DOHH2 (cell line): Measurements from ENCODE around the gene ITGBL1.

Source experiments
- H3F3A ChIP-seq: fragments of 200-600 bp; sonication (generic), shearing (Covaris generic); 2 replicates; pipeline ENCODE4 v1.6.0; 2016; ENCODE audit warnings: antibody characterized with exemption, mild to moderate bottlenecking; ENCODE audit not compliant: control insufficient read depth, insufficient read depth
- H3K27ac ChIP-seq: fragments of 200-600 bp; sonication (generic); 2 replicates; pipeline ENCODE4 v1.5.1; 2014; ENCODE audit warnings: low read depth, mild to moderate bottlenecking, low read length, moderate library complexity
- H3K27me3 ChIP-seq: fragments of 200-600 bp; sonication (generic); 2 replicates; pipeline ENCODE4 v1.6.1; 2014; ENCODE audit warnings: mild to moderate bottlenecking, low read length, mixed read lengths; ENCODE audit not compliant: control insufficient read depth
- H3K36me3 ChIP-seq: fragments of 200-600 bp; sonication (generic); 2 replicates; pipeline ENCODE4 v1.6.1; 2014; ENCODE audit warnings: mild to moderate bottlenecking, low read length, moderate library complexity, mixed read lengths; ENCODE audit not compliant: control insufficient read depth
- H3K4me1 ChIP-seq: fragments of 200-600 bp; sonication (generic); 2 replicates; pipeline ENCODE4 v1.6.1; 2014; ENCODE audit warnings: mild to moderate bottlenecking, low read length, mixed read lengths; ENCODE audit not compliant: control insufficient read depth
- H3K4me2 ChIP-seq: fragments of 200-600 bp; sonication (generic); 2 replicates; pipeline ENCODE4 v1.6.0; 2014; ENCODE audit warnings: mild to moderate bottlenecking, low read length, moderate library complexity
- H3K4me3 ChIP-seq: fragments of 200-600 bp; sonication (generic); 2 replicates; pipeline ENCODE4 v1.5.1; 2014; ENCODE audit warnings: mild to moderate bottlenecking, low read length, mixed read lengths
- H3K79me2 ChIP-seq: fragments of 200-600 bp; sonication (generic); 2 replicates; pipeline ENCODE4 v1.6.1; 2014; ENCODE audit warnings: mild to moderate bottlenecking, low read length, mixed read lengths; ENCODE audit not compliant: control insufficient read depth
- H3K9me2 ChIP-seq: fragments of 200-600 bp; sonication (generic); replicated peaks from 2 replicates; pipeline ENCODE4 v1.6.1; 2014; ENCODE audit warnings: mild to moderate bottlenecking, low read length, mixed read lengths; ENCODE audit not compliant: control insufficient read depth
- H3K9me3 ChIP-seq: fragments of 200-600 bp; sonication (generic); 2 replicates; pipeline ENCODE4 v1.6.1; 2014; ENCODE audit warnings: antibody characterized with exemption, low read length, mixed read lengths; ENCODE audit not compliant: control insufficient read depth, insufficient read depth
- H4K20me1 ChIP-seq: fragments of 200-600 bp; sonication (generic); 2 replicates; pipeline ENCODE4 v1.6.0; 2014; ENCODE audit warnings: low read depth, mild to moderate bottlenecking, antibody characterized with exemption, low read length, moderate library complexity; ENCODE audit not compliant: control insufficient read depth, insufficient read depth
- EZH2phosphoT487 ChIP-seq: fragments of 200-600 bp; sonication (generic); IDR thresholded peaks from 2 replicates; pipeline ENCODE4 v1.6.1; 2017; ENCODE audit warnings: borderline replicate concordance, mild to moderate bottlenecking, antibody characterized with exemption, low read length, moderate library complexity, mixed read lengths
- TF ChIP-seq, protein P1 (sequence below): fragments of 200-600 bp; sonication (generic); IDR thresholded peaks from one replicate; pipeline ENCODE4 v1.5.1; 2014; ENCODE audit warnings: antibody characterized with exemption, mild to moderate bottlenecking, low read depth, low read length; ENCODE audit not compliant: poor library complexity, severe bottlenecking

ITGBL1 gene

DNA sequence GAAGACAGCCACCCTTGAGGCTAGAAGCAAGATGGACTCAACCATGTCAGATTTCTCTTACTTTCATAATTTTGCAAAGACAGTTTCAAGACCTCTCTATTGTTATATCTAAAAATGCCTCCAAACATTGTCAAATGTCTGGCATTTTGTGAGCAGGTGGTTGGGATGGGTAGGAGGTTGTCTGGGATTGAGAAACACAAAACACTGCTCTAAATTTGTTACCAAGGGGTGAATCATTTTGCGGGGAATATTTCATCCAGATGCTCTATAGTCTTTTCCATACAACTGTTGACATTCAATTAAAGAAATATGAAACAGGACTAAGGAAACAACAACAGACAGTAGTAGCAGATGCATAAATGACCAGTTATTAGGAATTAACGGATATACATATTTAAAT, 208.2 kb downstream of the ITGBL1 start:
- no peaks in the 10 kb centered on the region for H3K27me3 ChIP-seq
- no peak overlapping the region for H3K4me3 ChIP-seq
- no peaks in the 10 kb centered on the region for H3K9me3 ChIP-seq
- no peaks in the 10 kb centered on the region for H3K4me1 ChIP-seq
- no peak for TF ChIP-seq EZH2phosphoT487
- TF ChIP-seq, protein P1, sequence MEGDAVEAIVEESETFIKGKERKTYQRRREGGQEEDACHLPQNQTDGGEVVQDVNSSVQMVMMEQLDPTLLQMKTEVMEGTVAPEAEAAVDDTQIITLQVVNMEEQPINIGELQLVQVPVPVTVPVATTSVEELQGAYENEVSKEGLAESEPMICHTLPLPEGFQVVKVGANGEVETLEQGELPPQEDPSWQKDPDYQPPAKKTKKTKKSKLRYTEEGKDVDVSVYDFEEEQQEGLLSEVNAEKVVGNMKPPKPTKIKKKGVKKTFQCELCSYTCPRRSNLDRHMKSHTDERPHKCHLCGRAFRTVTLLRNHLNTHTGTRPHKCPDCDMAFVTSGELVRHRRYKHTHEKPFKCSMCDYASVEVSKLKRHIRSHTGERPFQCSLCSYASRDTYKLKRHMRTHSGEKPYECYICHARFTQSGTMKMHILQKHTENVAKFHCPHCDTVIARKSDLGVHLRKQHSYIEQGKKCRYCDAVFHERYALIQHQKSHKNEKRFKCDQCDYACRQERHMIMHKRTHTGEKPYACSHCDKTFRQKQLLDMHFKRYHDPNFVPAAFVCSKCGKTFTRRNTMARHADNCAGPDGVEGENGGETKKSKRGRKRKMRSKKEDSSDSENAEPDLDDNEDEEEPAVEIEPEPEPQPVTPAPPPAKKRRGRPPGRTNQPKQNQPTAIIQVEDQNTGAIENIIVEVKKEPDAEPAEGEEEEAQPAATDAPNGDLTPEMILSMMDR, result no peak
- no peaks in the 10 kb centered on the region for H4K20me1 ChIP-seq
- H3K36me3 ChIP-seq, result no peaks in the 10 kb centered on the region
- no peak overlapping the region for H3K4me2 ChIP-seq
- no peak overlapping the region for H3K27ac ChIP-seq
- H3K79me2 ChIP-seq, result no peaks in the 10 kb centered on the region
- no peaks in the 10 kb centered on the region for H3K9me2 ChIP-seq
- H3F3A ChIP-seq, result no peaks in the 10 kb centered on the region

DNA sequence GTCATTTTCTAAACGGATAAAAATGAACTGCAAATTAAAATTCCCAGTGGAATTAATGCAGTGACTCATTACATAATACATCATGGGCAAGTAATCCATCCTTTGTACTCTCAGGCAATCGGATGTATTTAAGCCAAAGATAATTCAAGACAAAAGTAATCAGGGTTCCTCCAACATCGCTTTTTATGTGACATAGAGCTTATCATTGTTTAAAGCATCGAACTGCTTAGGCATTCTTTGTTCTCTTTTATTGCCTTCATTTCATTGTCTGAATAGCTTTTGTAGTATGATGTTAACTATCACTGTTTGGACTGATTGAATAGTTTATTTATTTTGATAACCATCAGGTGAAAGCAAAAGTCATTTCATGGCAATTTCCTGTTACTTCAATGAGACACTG, 209.4 kb downstream of the ITGBL1 start:
- H3K27ac ChIP-seq, result no peak overlapping the region
- H3K4me1 ChIP-seq, result no peaks in the 10 kb centered on the region
- no peaks in the 10 kb centered on the region for H3K9me2 ChIP-seq
- no peaks in the 10 kb centered on the region for H3F3A ChIP-seq
- H3K9me3 ChIP-seq, result no peaks in the 10 kb centered on the region
- H4K20me1 ChIP-seq, result no peaks in the 10 kb centered on the region
- H3K36me3 ChIP-seq, result no peaks in the 10 kb centered on the region
- TF ChIP-seq EZH2phosphoT487, result no peak
- TF ChIP-seq, protein P1, result no peak
- no peak overlapping the region for H3K4me3 ChIP-seq
- H3K4me2 ChIP-seq, result no peak overlapping the region
- no peaks in the 10 kb centered on the region for H3K79me2 ChIP-seq
- H3K27me3 ChIP-seq, result no peaks in the 10 kb centered on the region

DNA sequence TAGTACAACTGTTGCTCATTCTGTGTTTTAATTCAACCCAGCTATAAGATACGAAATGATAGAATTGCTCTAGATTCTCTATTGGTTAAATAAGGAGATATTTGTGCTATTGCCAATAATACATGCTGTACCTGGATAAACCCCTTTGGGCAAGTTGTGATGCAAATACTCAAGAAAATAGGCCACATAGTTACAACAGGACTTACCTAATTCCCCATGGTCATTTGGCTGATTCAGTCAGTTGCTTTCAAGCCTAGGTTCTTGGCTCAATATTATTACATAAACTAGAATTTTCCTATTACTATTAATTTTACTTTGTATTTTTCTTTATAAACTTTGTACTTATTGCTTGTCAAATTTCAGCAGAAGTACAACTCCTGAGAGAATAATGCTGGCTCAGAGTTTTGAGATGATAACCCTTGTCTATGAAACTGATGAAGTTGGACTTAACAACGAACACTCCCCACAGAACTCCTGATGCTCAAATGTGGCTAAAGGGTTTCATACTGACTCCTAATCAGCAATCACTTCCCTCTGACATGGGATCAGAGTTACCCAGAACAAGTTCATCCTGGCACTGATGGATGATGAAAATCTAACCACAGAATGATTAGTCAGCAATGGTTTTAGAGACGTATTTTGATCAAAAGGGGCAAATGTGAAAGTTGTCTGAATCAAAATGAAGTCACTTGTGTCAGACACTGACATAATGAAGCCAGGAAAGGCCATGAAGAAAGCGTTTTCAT, 221.1 kb downstream of the ITGBL1 start:
- no peaks in the 10 kb centered on the region for H3F3A ChIP-seq
- no peak overlapping the region for H3K4me3 ChIP-seq
- no peaks in the 10 kb centered on the region for H3K79me2 ChIP-seq
- H4K20me1 ChIP-seq, result no peaks in the 10 kb centered on the region
- H3K36me3 ChIP-seq, result no peaks in the 10 kb centered on the region
- H3K27ac ChIP-seq, result no peak overlapping the region
- H3K9me3 ChIP-seq, result no peaks in the 10 kb centered on the region
- H3K4me2 ChIP-seq, result no peak overlapping the region
- H3K4me1 ChIP-seq, result no peaks in the 10 kb centered on the region
- TF ChIP-seq, protein P1, result no peak
- TF ChIP-seq EZH2phosphoT487, result no peak
- no peaks in the 10 kb centered on the region for H3K27me3 ChIP-seq
- no peaks in the 10 kb centered on the region for H3K9me2 ChIP-seq
